Measurements from ENCODE around the gene SPC25.

GRCh38 chr2:168843253-168843652 lies 47.0 kb downstream of the SPC25 start:
- TF ChIP-seq REST (IDR thresholded peaks at IDR 0.05; ENCODE audit: borderline replicate concordance): no peak
- no peak for TF ChIP-seq CTCF (IDR thresholded peaks at IDR 0.05; ENCODE audit: poor library complexity, severe bottlenecking)
- TF ChIP-seq TAF1 (IDR thresholded peaks at IDR 0.05; ENCODE audit: low read depth): no peak

Data from neural cell (in vitro differentiated cells).